ENCODE results near the gene TUBB6.

Gene TUBB6

DNA sequence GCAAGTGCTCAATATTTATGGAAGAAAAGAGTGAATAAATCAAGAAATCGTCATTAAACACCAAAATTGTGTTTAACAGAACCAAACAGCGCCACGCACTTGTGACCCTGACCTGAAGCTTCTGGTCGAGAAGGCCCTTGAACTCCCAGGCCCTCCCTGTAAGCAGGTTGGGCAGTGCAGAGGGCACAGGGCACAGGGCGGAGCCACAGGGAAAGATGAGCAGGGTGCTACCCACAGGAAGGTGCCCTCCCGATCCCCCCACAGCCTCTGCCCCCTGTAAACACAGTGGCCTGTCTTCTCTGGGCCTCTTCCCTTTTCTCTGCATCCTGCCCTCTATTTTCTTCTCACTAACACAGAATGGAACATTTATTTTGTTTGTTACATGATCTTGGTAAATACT is 16.9 kb upstream of the TUBB6 start:
- no peak for DNase-seq (ENCODE audit: low read depth in 2 of 2)

DNA sequence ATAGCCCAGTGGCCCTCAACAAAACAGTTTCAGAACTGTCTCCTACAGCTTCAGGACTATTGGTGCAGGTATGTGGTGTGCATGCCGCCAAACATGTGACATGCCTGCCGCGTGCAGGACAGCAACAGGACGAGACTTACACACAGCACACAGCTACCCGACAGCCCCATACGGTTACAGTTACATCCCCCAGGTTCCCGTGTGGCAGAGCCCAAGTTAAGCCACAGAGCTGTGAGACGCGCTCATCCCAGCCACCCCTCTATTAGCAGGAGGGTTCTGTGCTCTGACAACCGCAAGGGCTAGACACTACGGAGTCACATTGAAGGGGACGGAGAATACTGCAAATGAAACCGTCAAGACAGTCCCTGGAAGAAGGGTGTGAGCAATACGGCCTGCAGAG is 16.4 kb upstream of the TUBB6 start:
- DNase-seq (ENCODE audit: low read depth in 2 of 2) = no peak

DNA sequence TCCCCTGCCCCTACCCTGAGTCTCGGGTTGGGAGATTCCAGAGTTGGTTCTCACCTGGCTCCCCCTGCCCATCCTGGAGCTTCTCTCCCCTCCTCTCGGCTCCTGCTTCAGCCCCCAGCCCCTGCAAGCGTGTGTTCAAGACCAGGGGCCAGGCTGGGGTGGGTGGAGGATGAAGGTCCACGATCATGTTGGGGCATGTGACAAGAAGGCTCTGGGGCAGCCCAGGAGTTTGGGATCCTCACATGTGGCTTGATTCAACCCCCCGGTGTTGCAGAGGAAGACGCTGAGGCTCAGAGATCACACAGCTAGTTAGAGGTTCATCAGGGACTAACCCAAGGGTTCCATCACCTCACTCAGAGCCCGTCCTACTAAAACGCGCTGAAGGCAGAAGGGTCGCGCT is 14.2 kb upstream of the TUBB6 start:
- no peak for DNase-seq (ENCODE audit: low read depth in 2 of 2)

DNA sequence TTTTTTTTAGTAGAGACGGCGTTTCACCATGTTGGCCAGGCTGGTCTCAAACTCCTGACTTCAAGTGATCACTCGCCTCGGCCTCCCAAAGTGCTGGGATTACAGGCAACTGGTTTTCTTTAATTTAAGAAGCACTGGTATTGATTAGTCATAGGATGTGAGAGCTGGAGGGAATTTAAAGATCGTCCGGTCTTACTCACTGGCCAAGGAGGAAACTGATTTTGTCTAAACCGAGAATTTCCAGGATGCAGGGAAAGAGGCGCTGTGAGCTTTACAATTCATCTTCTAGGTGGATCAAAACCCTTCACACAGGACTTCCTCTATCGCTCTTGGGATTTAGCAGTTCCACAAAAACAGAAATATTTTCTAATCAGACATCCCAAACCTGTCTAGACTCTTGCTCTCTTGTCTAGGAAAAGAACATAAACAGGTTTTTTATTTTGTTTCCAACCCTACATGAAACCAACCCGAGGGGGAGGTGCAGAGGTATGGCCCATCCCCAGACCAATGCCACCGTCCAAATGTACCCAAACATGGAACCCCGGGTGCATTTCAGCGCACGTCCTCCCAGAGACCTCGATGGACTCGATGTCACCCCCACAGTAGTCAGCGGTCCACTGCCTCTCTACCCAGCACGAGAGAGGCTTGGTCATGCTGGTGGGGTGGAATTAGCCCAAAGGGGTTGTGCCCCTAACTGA is 12.5 kb upstream of the TUBB6 start:
- no peak for DNase-seq (ENCODE audit: low read depth in 2 of 2)

DNA sequence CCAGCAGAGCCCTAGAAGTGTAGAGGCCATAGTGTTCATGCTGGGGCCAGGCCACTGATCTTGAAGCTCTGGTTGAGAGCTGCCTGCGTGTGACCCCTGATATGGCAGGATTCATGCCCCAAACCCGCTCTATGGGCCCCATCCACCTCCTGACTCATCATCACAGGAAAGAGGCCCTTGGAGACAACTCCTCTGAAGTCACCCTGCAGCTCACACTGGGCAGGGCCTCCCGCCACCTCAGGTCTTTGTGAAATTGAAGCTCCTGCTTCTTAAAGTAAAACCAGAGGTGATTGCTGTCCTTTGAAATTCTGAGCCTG is 12.0 kb upstream of the TUBB6 start:
- DNase-seq (ENCODE audit: low read depth in 2 of 2) = no peak

DNA sequence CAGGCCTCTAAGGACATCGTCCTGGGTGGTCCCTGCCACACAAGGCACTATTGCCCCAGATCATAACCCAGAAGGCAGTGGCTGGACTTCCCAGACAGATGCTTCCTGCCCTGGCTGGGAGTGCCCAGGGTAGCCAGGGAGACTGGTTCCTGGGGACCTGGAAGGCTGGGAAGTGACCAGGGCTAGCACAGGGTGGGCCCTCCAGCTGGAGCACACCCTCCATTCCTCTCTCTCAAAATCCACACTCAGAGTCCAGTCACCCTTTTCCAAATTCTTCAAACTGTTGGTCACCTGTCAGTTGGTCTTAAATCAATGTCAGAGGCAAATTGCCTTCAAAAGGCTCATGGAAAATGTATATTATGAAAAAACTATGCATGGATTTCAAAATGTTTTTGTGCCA is 11.6 kb upstream of the TUBB6 start:
- DNase-seq (ENCODE audit: low read depth in 2 of 2) = no peak

DNA sequence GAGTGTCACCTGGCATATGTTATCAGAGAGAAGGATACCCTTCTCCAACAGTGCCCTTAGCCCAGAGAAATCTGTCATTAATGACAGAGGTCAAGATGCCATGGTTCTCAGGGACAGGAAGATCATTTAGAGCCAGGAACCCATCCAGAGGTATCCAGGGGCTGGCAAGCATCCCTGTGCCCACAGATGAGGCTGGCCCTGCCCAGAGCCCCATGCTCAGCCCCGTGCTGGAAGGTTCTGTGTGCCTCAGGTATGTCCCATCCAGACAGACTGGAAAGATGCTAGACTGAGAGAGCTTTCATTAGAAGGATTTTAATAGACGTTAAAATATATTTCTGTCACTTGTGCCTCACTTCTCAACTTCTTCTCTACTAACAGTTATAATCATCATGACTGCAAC is 8.2 kb upstream of the TUBB6 start:
- no peak for DNase-seq (ENCODE audit: low read depth in 2 of 2)

DNA sequence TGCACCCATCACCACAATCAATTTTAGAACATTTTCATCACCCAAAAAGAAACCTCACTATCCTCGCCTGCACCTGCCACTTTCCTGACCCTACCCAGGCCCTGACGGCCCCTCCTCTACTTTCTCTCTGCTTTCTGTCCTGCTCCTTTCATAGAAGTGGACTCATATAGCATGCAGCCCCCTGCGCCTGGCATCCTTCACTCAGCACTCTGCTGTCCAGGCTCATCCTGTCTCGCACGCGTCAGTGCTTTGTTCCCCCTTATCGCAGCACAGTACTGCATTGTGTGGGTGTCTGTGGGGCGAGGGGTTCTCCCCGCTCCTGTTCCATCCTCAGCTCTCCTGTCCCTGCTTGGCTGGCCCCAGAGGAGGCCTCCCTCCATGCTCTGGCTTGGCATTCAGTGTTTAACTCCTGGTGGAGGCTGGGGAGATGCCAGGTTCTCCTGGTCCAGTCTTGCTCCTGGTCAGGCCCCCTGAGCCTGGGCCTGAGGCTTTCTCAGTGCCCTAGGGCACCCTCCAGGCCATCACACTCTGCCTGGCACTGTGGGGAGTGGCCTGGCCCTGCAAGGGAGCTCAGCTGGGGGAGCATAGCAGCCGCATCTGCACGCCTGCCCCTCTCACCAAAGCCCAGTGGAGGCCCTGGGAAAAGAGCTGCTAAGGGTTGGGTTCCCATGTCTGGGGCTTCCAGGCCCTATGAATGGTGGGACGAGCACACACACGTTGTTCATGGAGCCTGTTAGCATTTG is 6.6 kb upstream of the TUBB6 start:
- DNase-seq (ENCODE audit: low read depth in 2 of 2) = no peak

DNA sequence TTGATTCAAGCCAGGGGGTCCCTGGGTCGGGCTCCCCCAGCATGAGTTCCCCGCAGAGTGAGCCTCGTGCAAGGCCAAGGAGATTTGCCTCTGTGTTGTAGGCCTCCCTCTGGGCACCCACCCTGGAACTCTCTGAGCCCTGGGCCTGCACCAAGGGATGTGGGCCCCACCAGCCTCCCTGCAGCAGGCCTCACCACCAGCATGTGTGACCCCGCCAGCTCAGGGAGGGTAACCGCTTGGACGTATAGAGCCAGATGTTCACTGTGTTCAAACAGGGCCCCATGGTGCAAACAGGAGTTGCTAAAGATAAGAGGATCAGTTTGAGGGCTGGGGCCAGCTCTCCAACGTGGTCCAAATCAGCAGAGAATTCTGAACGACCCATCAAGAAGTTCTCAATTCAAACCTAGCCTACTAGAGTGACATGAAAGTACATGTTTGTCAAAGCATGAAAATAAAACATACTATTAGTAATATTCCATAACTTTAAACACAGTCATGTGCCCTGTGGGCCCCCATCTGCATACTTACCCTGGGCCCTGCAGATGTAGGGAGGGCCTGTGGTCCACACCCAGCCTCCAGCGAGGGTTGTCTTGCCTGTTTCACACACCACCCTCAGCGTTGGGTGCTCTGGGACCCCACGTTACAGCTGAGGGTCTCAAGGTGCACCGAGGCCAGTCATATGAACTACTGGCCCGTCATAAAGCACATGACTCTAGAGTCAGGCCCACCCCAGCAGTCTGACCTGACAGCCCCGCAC is 5.5 kb upstream of the TUBB6 start:
- DNase-seq (ENCODE audit: low read depth in 2 of 2) = no peak

DNA sequence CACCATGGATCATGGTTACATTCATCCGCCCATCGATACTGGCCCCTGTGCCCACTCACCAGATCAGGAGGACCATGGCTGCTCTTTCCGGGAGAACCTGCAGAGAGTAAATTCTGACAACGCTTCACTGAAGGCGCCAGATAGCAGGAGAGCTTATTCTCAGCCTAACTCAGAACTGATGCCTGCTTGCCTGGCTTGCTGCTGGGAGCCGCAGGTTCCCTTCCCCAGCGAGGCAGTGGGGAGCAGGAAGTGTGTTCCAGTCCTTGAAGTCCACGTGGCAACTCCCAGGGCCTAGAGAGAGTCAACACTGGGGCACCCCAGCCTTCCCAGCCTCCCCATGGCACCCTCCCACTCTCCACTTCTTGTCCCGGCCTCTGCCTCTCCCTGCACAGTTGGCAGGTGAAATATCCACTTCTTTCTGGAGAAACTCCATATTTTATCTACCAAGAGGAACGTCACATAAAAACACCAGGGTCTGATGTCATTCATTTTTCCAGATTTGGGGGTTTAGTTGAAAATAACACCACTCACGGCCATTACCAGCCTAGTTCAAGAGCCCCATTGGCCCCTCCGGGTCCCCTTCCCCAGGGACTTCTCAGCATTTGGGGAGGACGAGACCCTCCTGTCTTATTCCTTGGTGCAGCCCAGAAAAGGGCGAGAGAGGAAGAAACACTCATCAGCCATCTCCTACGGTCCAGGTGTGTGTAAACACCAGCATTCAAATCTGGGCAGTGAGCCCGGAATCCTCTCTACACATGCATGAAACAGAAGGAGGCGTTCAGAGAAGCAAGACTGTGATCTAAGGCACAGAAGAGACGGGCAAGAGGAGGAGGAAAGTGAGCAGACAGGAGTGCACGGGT is 3.5 kb upstream of the TUBB6 start:
- no peak for DNase-seq (ENCODE audit: low read depth in 2 of 2)

DNA sequence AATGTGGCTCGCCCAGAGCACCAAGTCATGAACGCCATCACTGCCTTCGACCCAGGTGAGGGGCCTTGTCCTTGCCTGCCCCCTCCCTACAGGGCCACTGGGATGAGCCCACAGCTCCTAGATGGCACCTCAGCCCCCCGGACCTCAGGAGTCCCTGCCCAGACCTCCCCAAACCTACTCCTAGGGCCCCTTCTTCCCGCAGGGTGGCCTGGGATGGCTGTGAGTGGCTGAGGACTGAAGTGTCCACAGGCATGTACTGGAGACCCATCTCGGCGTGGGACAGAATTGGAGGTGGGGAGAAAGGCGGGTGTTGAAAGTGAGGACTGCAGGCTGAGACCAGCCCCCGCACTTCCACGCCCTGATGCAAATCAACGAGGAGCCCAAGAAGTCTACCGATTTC is 2.8 kb upstream of the TUBB6 start:
- DNase-seq (ENCODE audit: low read depth in 2 of 2) = no peak

DNA sequence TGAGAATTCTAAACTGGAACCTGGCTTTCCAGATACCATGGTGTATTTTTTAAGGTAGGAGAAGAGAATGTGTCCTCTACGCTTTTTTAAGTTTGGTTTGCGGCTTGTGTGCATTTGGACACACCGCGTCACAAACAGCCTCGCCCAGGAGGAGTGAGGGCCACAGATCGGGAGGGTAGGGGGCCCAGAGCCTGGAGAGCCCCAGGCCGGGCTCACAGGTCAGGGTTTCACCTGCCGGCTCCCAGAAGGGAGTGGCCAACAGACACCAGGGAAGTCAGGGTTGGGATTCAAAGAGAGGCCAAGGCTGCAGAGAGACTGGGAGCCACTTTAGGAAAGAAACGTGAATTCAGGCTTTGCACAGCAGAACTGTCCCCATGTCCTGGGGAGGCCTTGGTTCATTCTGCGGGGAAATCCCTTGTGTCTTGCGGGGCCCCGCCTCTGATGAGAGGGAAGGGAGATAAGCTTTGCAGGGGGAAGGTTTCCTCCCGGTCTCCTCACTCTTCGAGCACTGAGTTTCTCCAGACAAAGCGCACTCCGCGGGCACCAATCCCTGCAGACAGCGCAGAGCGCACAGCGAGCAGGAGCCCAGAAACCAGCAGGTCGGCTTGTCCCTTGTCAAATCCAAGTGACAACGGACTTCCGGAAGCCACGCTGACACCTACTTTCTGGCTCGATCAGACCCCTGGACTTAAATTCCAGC is 2.0 kb upstream of the TUBB6 start:
- no peak for DNase-seq (ENCODE audit: low read depth in 2 of 2)

DNA sequence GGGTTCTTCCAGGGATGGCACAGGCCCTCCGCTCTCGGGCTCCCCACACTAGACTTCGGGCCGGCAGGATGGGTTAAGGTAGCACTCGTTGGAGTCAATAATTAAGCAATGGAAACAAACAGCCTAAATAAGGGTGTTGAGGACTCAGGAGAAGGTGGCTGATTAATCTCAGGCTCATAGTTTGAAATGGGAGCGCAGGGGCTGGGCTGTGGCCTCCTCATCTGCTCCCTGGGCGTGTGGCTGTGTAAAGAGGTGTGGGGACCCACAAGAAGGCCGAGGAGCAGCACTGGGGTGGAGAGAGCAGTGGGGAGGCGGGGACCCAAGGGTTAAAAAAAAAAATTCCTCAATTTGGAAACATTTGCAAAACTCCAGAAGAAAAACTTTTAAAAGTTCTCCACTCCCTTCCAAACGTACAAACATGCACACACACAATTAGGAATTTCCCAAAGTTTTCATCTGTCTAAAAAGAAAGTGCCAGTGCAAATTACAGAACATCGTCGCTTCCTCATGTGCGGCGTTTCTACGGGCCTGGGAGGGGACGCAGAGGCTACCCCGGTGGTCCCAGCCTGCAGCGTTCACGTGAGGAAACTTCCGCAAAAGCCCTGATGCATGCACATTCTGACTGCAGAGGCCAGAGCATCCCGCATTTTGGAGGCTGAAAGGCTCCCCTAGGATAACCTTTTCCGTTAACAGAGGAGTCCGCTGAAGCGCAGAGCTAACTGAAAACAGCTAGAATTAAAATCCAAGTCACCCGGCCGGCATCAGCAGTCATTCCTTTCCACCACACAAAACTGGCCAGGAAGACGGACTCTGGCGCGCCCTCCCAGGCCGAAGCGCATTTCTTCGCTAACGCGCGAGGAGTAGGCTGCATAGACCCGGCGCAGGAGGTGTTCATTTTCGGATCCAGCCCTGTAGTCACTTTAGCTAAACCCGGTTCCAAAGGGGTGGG is 1.0 kb upstream of the TUBB6 start:
- DNase-seq (ENCODE audit: low read depth in 2 of 2) = no peak

DNA sequence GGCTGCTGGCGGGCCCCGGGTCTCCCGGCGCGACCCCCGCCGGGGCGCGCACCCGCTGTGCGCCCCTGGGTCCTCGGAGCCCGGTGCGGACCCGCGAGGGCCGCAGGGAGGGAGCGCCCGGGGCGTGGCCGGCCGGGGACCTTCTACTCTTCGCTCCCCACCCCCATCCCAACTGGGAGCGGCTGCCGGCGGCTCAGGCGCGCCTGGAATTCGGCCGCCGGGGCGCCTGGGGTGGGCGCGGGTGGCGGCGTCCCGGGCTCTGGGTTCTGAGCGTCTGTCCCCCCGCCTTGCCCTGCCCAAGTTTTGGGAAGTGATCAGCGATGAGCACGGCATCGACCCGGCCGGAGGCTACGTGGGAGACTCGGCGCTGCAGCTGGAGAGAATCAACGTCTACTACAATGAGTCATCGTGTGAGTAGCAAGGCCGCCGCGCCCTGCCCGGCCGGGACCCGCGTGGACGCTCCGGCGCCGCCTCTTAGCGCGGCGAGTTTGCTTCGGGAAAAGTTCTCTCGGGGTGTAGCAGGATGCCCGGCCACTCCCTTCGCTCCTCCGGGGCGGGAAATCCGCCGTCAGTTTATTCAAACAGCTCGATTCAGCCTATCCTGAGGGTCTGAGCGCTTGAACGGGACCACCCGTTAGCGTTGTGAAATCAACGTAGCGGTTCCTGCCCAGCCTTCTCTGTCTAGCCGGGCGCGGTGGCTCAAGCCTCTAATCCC is 502 bp downstream of the TUBB6 start:
- no peak for DNase-seq (ENCODE audit: low read depth in 2 of 2)

DNA sequence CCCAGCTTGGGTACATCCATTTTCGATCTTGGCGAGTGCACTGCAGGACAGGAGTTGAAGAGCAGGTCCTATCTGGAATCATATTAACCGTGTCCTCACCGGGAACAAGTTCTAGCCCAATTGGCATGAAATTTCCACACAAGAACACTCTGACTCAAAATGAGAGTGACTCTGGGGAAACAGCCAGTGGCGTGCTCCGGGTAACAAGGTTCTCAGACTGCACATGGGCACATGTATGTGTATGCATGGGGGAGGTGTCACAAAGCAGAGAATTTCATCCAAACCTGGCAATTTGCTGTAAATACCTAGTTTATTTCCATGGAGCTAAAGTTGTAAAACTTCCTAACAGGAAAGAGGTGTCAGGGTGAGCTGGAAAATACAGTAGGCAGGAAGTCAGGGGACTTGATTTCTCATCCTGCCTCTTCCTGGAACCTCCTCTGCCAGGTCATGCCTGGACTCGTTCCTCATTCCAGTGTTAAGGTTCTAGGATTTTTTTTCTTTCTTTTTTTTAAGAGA is 1.7 kb downstream of the TUBB6 start:
- DNase-seq (ENCODE audit: low read depth in 2 of 2) = no peak

DNA sequence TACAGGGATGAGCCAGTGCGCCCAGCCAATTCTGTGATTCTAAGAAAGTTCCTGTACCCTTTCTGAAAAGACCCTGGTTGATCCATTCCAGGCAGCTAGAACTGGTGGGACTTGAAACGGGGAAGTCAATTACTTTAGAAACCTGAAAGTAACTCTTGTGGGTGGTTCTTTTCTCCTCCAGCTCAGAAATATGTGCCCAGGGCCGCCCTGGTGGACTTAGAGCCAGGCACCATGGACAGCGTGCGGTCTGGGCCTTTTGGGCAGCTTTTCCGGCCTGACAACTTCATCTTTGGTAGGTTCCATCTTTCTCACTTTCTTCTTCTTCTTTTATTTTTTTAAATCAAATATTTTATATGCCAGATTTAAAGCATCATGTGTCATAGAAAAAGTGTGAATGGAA is 2.7 kb downstream of the TUBB6 start:
- no peak for DNase-seq (ENCODE audit: low read depth in 2 of 2)

DNA sequence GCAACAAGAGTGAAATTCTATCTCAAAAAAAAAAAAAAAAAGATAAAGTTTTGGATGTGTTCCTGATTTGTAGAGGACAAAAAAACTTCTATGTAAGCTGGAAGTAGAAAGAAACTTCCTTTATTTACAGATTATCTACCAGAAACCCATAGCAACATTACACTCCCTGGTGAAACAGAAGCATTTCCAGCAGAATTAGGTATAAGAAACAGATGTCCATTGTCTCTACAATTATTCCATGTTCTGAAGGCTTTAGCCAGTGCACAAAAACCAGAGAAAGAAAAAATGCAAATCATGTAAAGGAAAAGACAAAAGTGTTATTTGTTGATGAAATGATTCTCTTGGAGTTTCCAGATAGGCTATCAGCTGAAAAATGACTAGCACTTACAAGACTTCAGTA is 4.9 kb downstream of the TUBB6 start:
- DNase-seq (ENCODE audit: low read depth in 2 of 2) = no peak

DNA sequence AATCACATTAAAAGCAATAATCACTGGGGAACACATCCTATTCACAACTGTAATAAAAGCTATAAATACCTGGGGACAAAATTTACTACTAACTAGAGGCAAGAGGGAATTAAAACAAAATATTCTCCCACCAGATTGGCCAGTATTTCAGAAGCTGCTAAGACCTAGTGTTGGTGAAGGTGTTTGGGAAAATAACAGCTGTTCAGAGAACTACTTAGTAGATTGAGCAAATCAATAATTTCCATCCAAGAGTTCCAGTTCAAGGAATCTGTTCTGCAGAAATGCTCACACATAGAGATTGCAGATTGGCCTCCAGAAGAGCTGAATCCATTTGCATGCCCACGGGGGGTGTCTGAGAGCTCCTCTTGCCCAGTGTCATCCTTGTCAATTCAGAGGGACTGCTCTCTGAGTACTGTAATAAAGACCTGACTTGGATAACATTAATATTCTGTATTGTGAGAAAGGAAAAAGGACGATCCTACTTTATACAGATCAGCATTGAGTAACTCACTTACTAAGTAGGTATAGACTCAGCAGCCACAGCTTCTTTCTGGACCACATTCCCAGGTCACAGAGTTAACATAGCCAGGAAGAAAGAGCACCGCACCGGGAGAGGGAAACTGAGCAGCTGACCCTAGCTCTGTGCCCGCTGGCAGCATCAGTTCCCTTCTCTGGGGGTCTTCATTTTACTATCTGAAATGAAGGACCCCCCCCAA is 5.6 kb downstream of the TUBB6 start:
- DNase-seq (ENCODE audit: low read depth in 2 of 2) = no peak
